Left renal pelvis (tissue), 4 donors: ENCODE results near the gene AGBL5. TPM values are rescaled to one million over a fixed set of nuclear protein-coding genes. Genes with fewer than 3 reads are reported as not detected.
A peak's percentile ranks its signal among the peaks of the same experiment; 100 is the strongest.

Experiments used
- DNase-seq, 4 donors: peaks; one replicate each; pipeline ENCODE4 v3.0.0-alpha.2; 2013; ENCODE audit warnings: low read depth in 4 of 4, low spot score in 3 of 4
- polyA plus RNA-seq, 4 donors: library from polyadenylated mRNA; unstranded; fragments of 120-200 nt; gene quantifications; one replicate each; pipeline ENCODE4 v1.2.1, GENCODE V29; 2013; ENCODE audit not compliant: insufficient read length in 4 of 4

Gene AGBL5
- polyA plus RNA-seq, 4 donors: 30.8 to 66.8 (median 61.1) TPM

GRCh38 chr2:27024188-27024587, 27.3 kb upstream of the AGBL5 start:
- DNase-seq: no peak

GRCh38 chr2:27024812-27025211, 26.7 kb upstream of the AGBL5 start:
- no peak for DNase-seq

GRCh38 chr2:27025281-27025800, 26.1 kb upstream of the AGBL5 start:
- no peak for DNase-seq

GRCh38 chr2:27025861-27026851, 25.3 kb upstream of the AGBL5 start:
- no peak for DNase-seq

GRCh38 chr2:27027211-27027651, 24.2 kb upstream of the AGBL5 start:
- DNase-seq: no peak

- DNase-seq: no peak
These were observed 22.4 kb upstream of the AGBL5 start for GRCh38 chr2:27029051-27029450.

GRCh38 chr2:27032495-27033252, 18.8 kb upstream of the AGBL5 start, which contains the start of gene TMEM214:
Gene TMEM214 (plus strand): TSS chr2:27032965. CDS start chr2:27033016, 51 bp downstream.
- DNase-seq: peak in 2 of 4 donors; percentile 56 to 59

- DNase-seq: no peak
These were observed 18.1 kb upstream of the AGBL5 start for GRCh38 chr2:27033253-27033852.

GRCh38 chr2:27038012-27038411, 13.5 kb upstream of the AGBL5 start:
- no peak for DNase-seq

GRCh38 chr2:27038631-27039339, 12.7 kb upstream of the AGBL5 start:
- DNase-seq: no peak

- no peak for DNase-seq
These were observed 12.0 kb upstream of the AGBL5 start for GRCh38 chr2:27039426-27039825.

- DNase-seq: no peak
These were observed 11.6 kb upstream of the AGBL5 start for GRCh38 chr2:27039871-27040270.

- DNase-seq: no peak
These were observed 11.2 kb upstream of the AGBL5 start for GRCh38 chr2:27040282-27040681.

- peak in 2 of 4 donors; percentile 33 to 71 for DNase-seq
These were observed 9.7 kb upstream of the AGBL5 start for GRCh38 chr2:27041752-27042151.

GRCh38 chr2:27042159-27042661, 9.3 kb upstream of the AGBL5 start:
- DNase-seq: no peak

GRCh38 chr2:27042985-27043634, 8.4 kb upstream of the AGBL5 start:
- DNase-seq: no peak

- DNase-seq: no peak
These were observed 1.8 kb upstream of the AGBL5 start for GRCh38 chr2:27049422-27050280.

GRCh38 chr2:27050281-27050995, 1.0 kb upstream of the AGBL5 start:
- DNase-seq: peak; percentile 89 to 95 (median 94)
